GM12875 (cell line): ENCODE measurements around the gene GMPPA.

Source experiments
- H3K4me3 ChIP-seq: one replicate; pipeline ENCODE4 v1.5.1; 2011; ENCODE audit warnings: low read depth, low read length, control low read depth
- CTCF ChIP-seq: IDR thresholded peaks from 2 replicates; pipeline ENCODE4 v1.5.1; 2011; ENCODE audit warnings: low read depth, mild to moderate bottlenecking, control low read depth, inconsistent platforms, low read length, moderate library complexity, borderline replicate concordance; ENCODE audit not compliant: insufficient read depth

GMPPA gene

GRCh38 chr2:219499555-219499954, 864 bp downstream of the GMPPA start:
- TF ChIP-seq CTCF = no peak
- H3K4me3 ChIP-seq = peak overlapping the region; percentile 83

- 0 out of 2 replicates have a peak, but pooled peaks have one; percentile 33 for TF ChIP-seq CTCF
- H3K4me3 ChIP-seq = no peak overlapping the region
Observed at GRCh38 chr2:219500135-219500534, 1.4 kb downstream of the GMPPA start.

- TF ChIP-seq CTCF = no peak
- H3K4me3 ChIP-seq = no peak overlapping the region
Observed at GRCh38 chr2:219501849-219502248, 3.2 kb downstream of the GMPPA start.

GRCh38 chr2:219502618-219503017, 3.9 kb downstream of the GMPPA start:
- H3K4me3 ChIP-seq = no peak overlapping the region
- TF ChIP-seq CTCF = no peak

GRCh38 chr2:219505585-219505984, 6.9 kb downstream of the GMPPA start:
- no peak for TF ChIP-seq CTCF

GRCh38 chr2:219506153-219506801, 7.6 kb downstream of the GMPPA start:
- no peak overlapping the region for H3K4me3 ChIP-seq
- TF ChIP-seq CTCF = no peak

More at GRCh38 chr2:219505585-219505984, 6.9 kb downstream of the GMPPA start:
- H3K4me3 ChIP-seq = no peak overlapping the region

GRCh38 chr2:219506802-219507526, 8.3 kb downstream of the GMPPA start:
- TF ChIP-seq CTCF = no peak
- H3K4me3 ChIP-seq = no peak overlapping the region
